Muscle layer of duodenum (tissue), 2 donors: ENCODE results near the gene NCR3LG1.

Experiments
- H3K27ac ChIP-seq: one replicate; pipeline ENCODE4 v1.7.0; 2013; ENCODE audit warnings: mild to moderate bottlenecking, low read length
- H3K27me3 ChIP-seq: one replicate; pipeline ENCODE4 v1.7.0; 2013; ENCODE audit warnings: low read depth, mild to moderate bottlenecking, control low read depth, low read length
- H3K36me3 ChIP-seq, 2 donors: one replicate each; pipeline ENCODE4 v1.7.0; 2013; ENCODE audit warnings: low read length in 2 of 2, control low read depth in 1 of 2, mild to moderate bottlenecking in 1 of 2; ENCODE audit not compliant: insufficient read depth in 2 of 2, control insufficient read depth in 1 of 2
- H3K4me1 ChIP-seq, 2 donors: one replicate each; pipeline ENCODE4 v1.7.0; 2013; ENCODE audit warnings: low read length in 2 of 2, mild to moderate bottlenecking in 2 of 2, control low read depth in 1 of 2, moderate library complexity in 1 of 2; ENCODE audit not compliant: insufficient read depth in 2 of 2, control insufficient read depth in 1 of 2
- H3K4me3 ChIP-seq, 2 donors: one replicate each; pipeline ENCODE4 v1.7.0; 2013; ENCODE audit warnings: low read length in 2 of 2, low read depth in 1 of 2, mild to moderate bottlenecking in 1 of 2
- H3K9me3 ChIP-seq, 2 donors: one replicate each; pipeline ENCODE4 v1.7.0; 2013; ENCODE audit warnings: low read length in 2 of 2, control low read depth in 1 of 2, mild to moderate bottlenecking in 1 of 2; ENCODE audit not compliant: control insufficient read depth in 1 of 2
- donor health status: healthy.

NCR3LG1 gene

GRCh38 chr11:17387811-17388210 is 36.2 kb downstream of the NCR3LG1 start:
- no peak overlapping the region for H3K27ac ChIP-seq
- no peaks in the 10 kb centered on the region for H3K9me3 ChIP-seq
- no peak overlapping the region for H3K4me3 ChIP-seq
- no peaks in the 10 kb centered on the region for H3K27me3 ChIP-seq
- no peaks in the 10 kb centered on the region for H3K36me3 ChIP-seq
- peaks cover 0 to 11% of the 10 kb centered on the region in 2 donors for H3K4me1 ChIP-seq

DNA sequence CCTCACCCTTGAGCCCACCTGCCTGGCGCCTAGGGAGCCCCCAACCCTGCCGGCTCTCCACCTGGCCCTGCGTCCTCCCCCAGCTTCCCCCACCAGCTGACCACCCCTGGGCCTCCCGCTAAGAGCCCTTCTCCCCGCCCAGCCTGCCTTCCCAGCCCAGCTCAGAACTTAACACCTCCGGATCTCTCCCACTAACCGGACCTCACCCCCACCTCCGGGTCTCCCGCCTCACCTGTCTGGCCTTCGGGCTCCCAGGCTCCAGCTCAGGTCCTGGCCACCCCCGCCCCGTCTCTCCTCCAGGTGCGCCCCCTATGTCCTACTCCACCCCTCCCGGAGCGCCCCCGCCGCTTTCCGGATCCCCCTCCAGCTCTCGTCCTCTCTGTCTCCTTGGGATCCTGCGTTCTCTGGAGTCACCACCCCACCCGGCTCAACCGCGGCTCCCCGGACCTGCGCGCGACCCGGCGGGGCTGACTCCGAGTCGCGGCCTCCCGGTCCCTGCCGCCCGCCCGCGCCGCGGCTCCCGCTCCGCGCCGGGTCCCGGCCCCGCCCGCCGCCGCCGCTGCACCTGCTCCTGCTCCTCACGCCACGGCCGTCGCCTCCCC is 37.1 kb downstream of the NCR3LG1 start, which contains the start of gene KCNJ11:
Gene KCNJ11 (minus strand): TSS at position 51 of the 602 bp plus-strand sequence. CDS start 568 bp downstream, outside the sequence.
- Histone ChIP-seq H3K4me3 (peak within 1 kb of the TSS; percentile 39 to 56), H3K9me3 (no peaks in the 10 kb centered on the region), H3K4me1 (peaks cover 0 to 11% of the 10 kb centered on the region in 2 donors), H3K27me3 (no peaks in the 10 kb centered on the region), H3K27ac (no peak within 1 kb of the TSS), H3K36me3 (no peaks in the 10 kb centered on the region)

- Histone ChIP-seq H3K4me1 (peaks cover 0 to 7% of the 10 kb centered on the region in 2 donors), H3K27ac (no peak overlapping the region), H3K27me3 (no peaks in the 10 kb centered on the region), H3K36me3 (no peaks in the 10 kb centered on the region), H3K9me3 (no peaks in the 10 kb centered on the region), H3K4me3 (peak overlapping the region; percentile 39 to 56)
Measured at GRCh38 chr11:17389211-17389956, 37.8 kb downstream of the NCR3LG1 start.

GRCh38 chr11:17389957-17390649 is 38.5 kb downstream of the NCR3LG1 start:
- H3K4me1 ChIP-seq: peaks cover 0 to 7% of the 10 kb centered on the region in 2 donors
- H3K36me3 ChIP-seq: no peaks in the 10 kb centered on the region
- no peak overlapping the region for H3K27ac ChIP-seq
- no peaks in the 10 kb centered on the region for H3K27me3 ChIP-seq
- no peak overlapping the region for H3K4me3 ChIP-seq
- no peaks in the 10 kb centered on the region for H3K9me3 ChIP-seq

- H3K9me3 ChIP-seq: no peaks in the 10 kb centered on the region
- H3K36me3 ChIP-seq: no peaks in the 10 kb centered on the region
- no peak overlapping the region for H3K4me3 ChIP-seq
- no peak overlapping the region for H3K27ac ChIP-seq
- peaks cover 0 to 4% of the 10 kb centered on the region in 2 donors for H3K4me1 ChIP-seq
- H3K27me3 ChIP-seq: no peaks in the 10 kb centered on the region
Measured at GRCh38 chr11:17391493-17392355, 40.1 kb downstream of the NCR3LG1 start.

GRCh38 chr11:17392872-17393271 is 41.3 kb downstream of the NCR3LG1 start:
- Histone ChIP-seq H3K27me3 (no peaks in the 10 kb centered on the region), H3K4me3 (no peak overlapping the region), H3K27ac (no peak overlapping the region), H3K4me1 (peaks cover 0 to 4% of the 10 kb centered on the region in 2 donors), H3K36me3 (no peaks in the 10 kb centered on the region), H3K9me3 (no peaks in the 10 kb centered on the region)

DNA sequence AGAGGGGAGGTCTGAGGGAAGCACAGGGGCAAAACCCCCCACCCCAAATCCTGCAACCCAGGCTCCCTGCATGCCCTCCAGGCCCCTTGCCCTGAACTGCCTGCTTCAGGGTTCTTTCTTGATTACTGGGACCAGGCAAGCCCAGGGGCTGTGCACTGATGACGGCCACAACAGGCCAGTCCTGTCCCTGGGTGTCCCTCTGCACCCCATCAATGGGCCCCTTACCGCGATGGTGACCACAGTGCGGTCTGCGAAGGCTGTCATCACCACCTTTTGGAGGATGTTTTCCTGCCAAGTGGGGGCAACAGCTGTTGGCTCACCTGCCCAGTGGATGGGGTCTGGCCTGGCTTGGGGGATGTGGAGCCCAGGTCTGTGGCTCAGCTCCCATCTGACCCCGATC is 41.9 kb downstream of the NCR3LG1 start:
- Histone ChIP-seq H3K36me3 (no peaks in the 10 kb centered on the region), H3K27me3 (no peaks in the 10 kb centered on the region), H3K9me3 (no peaks in the 10 kb centered on the region)

DNA sequence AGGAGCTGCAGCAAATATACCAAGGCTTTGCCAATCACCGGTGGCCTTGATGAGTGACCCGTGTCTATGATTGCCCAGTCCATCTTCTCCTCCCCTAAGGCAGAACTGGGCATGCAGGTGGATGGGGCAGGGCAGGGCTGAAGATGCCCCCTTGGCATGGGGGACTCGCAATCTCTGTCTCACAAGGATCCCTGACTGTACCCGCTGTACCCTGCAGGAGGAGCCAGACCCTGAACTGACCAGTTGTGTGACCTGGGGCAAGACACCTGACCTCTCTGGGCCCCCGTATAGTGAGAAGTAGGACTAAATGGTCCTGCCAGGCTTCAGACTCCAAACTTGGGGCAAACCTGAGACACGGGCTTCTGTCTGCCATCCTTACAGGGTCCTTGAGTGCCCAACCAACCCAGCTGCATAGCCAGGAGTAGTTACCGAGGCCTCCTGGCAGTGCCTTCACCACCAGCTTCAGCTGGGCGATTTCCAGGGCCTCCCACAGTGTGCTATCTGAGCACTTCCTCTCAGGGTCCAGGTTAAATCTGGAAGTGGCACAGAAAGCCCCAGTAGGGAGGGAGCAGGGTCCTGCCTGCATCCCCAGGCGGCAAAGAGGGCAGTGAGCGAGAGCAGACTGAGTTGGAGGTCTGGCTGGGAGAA is 43.3 kb downstream of the NCR3LG1 start:
- Histone ChIP-seq H3K27ac (no peak overlapping the region), H3K4me3 (no peak overlapping the region), H3K9me3 (no peaks in the 10 kb centered on the region), H3K4me1 (no peaks in the 10 kb centered on the region), H3K36me3 (no peaks in the 10 kb centered on the region), H3K27me3 (no peaks in the 10 kb centered on the region)

More for the DNA sequence above, 41.9 kb downstream of the NCR3LG1 start:
- peaks cover 0 to 3% of the 10 kb centered on the region in 2 donors for H3K4me1 ChIP-seq
- H3K4me3 ChIP-seq: no peak overlapping the region
- H3K27ac ChIP-seq: no peak overlapping the region

GRCh38 chr11:17395554-17395961 is 44.0 kb downstream of the NCR3LG1 start:
- no peaks in the 10 kb centered on the region for H3K9me3 ChIP-seq
- no peaks in the 10 kb centered on the region for H3K27me3 ChIP-seq
- no peak overlapping the region for H3K27ac ChIP-seq

DNA sequence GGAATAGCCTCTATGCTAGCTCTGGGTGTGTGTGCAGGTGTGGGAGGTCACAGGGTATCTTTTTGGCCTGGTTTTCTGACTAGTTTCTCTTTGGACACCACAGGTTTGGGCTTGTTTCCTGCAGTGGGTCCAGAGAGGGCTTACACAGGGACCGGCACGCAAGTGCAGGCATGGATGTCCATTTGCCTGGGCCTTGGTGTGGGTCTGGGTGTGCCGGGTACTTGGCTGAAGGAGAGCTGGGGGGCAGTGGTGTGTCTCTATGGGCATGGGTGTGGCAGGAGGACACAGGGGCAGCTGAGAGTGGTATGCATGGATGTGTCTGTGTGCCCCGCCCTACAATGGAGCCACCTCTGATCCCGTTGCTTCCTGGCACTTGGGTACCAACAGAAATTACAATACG is 44.4 kb downstream of the NCR3LG1 start:
- Histone ChIP-seq H3K36me3 (no peaks in the 10 kb centered on the region), H3K4me3 (no peak overlapping the region)

More at GRCh38 chr11:17395554-17395961, 44.0 kb downstream of the NCR3LG1 start:
- no peaks in the 10 kb centered on the region for H3K36me3 ChIP-seq
- H3K4me1 ChIP-seq: no peaks in the 10 kb centered on the region
- no peak overlapping the region for H3K4me3 ChIP-seq

More for the DNA sequence above, 44.4 kb downstream of the NCR3LG1 start:
- H3K9me3 ChIP-seq: no peaks in the 10 kb centered on the region
- no peaks in the 10 kb centered on the region for H3K4me1 ChIP-seq
- H3K27ac ChIP-seq: no peak overlapping the region
- H3K27me3 ChIP-seq: no peaks in the 10 kb centered on the region
